Endothelial cell (in vitro differentiated cells): Measurements from ENCODE around the gene GSTO1. TPM values are rescaled to one million over a fixed set of nuclear protein-coding genes. Genes with fewer than 3 reads are reported as not detected.

Source experiments
- DNase-seq: peaks from one replicate; pipeline ENCODE4 v3.0.0; 2021; ENCODE audit warnings: low spot score
- H3K27ac Mint-ChIP-seq: one replicate; pipeline ENCODE4 v1.8.0; 2021; ENCODE audit warnings: mixed read lengths, inconsistent platforms; ENCODE audit not compliant: unreplicated experiment
- H3K27me3 Mint-ChIP-seq: one replicate; pipeline ENCODE4 v1.8.0; 2021; ENCODE audit warnings: mild to moderate bottlenecking, moderate library complexity, mixed read lengths, inconsistent platforms; ENCODE audit not compliant: unreplicated experiment
- H3K36me3 Mint-ChIP-seq: one replicate; pipeline ENCODE4 v1.8.0; 2021; ENCODE audit warnings: mild to moderate bottlenecking, low read depth, mixed read lengths, inconsistent platforms; ENCODE audit not compliant: unreplicated experiment
- H3K4me1 Mint-ChIP-seq: one replicate; pipeline ENCODE4 v1.8.0; 2021; ENCODE audit warnings: mild to moderate bottlenecking, mixed read lengths, inconsistent platforms; ENCODE audit not compliant: unreplicated experiment
- H3K4me3 Mint-ChIP-seq: one replicate; pipeline ENCODE4 v1.8.0; 2021; ENCODE audit warnings: mild to moderate bottlenecking, mixed read lengths, inconsistent platforms; ENCODE audit not compliant: unreplicated experiment
- H3K9me3 Mint-ChIP-seq: one replicate; pipeline ENCODE4 v1.8.0; 2021; ENCODE audit warnings: mixed read lengths, inconsistent platforms; ENCODE audit not compliant: unreplicated experiment
- CTCF ChIP-seq: fragments of 200-600 bp; sonication (generic); IDR thresholded peaks from one replicate; pipeline ENCODE4 v1.5.0; 2021; ENCODE audit warnings: antibody characterized with exemption; ENCODE audit not compliant: unreplicated experiment
- total RNA-seq: library from RNA; stranded (reverse); fragmentation: NEBNext Ultra II Directional; extraction: Animal tissue kit (Norgen Biotek cat#: 25700); gene quantifications from one replicate; pipeline ENCODE4 v1.2.1, GENCODE V29; 2021; ENCODE audit not compliant: unreplicated experiment

The GSTO1 gene
- total RNA-seq, 1 donor from 2014 or later = 121 TPM

GRCh38 chr10:104279550-104280259 is 25.0 kb downstream of the GSTO1 start:
- Mint-ChIP-seq H3K27ac (no peak overlapping the region), H3K4me1 (peaks cover 2% of the 10 kb centered on the region), H3K27me3 (no peaks in the 10 kb centered on the region), H3K9me3 (no peaks in the 10 kb centered on the region), H3K36me3 (no peaks in the 10 kb centered on the region), H3K4me3 (no peak overlapping the region)
- DNase-seq = no peak
- no peak for TF ChIP-seq CTCF

- Mint-ChIP-seq H3K27me3 (no peaks in the 10 kb centered on the region), H3K9me3 (no peaks in the 10 kb centered on the region), H3K4me1 (no peaks in the 10 kb centered on the region), H3K4me3 (no peak overlapping the region), H3K27ac (no peak overlapping the region), H3K36me3 (no peaks in the 10 kb centered on the region)
- TF ChIP-seq CTCF = no peak
- DNase-seq = no peak
Observed at GRCh38 chr10:104281694-104282093, 27.0 kb downstream of the GSTO1 start.

GRCh38 chr10:104284846-104285245 is 30.2 kb downstream of the GSTO1 start:
- H3K27ac Mint-ChIP-seq = no peak overlapping the region
- H3K4me1 Mint-ChIP-seq = no peaks in the 10 kb centered on the region
- no peaks in the 10 kb centered on the region for H3K9me3 Mint-ChIP-seq
- TF ChIP-seq CTCF = no peak
- H3K36me3 Mint-ChIP-seq = no peaks in the 10 kb centered on the region
- H3K27me3 Mint-ChIP-seq = no peaks in the 10 kb centered on the region
- H3K4me3 Mint-ChIP-seq = no peak overlapping the region
- no peak for DNase-seq

GRCh38 chr10:104286939-104287338 is 32.2 kb downstream of the GSTO1 start:
- Mint-ChIP-seq H3K27ac (no peak overlapping the region), H3K4me1 (no peaks in the 10 kb centered on the region), H3K4me3 (no peak overlapping the region), H3K36me3 (no peaks in the 10 kb centered on the region), H3K9me3 (no peaks in the 10 kb centered on the region), H3K27me3 (no peaks in the 10 kb centered on the region)
- no peak for DNase-seq
- TF ChIP-seq CTCF = no peak

- DNase-seq = no peak
- no peaks in the 10 kb centered on the region for H3K9me3 Mint-ChIP-seq
- TF ChIP-seq CTCF = no peak
- no peak overlapping the region for H3K4me3 Mint-ChIP-seq
- no peaks in the 10 kb centered on the region for H3K27me3 Mint-ChIP-seq
- H3K27ac Mint-ChIP-seq = no peak overlapping the region
- no peaks in the 10 kb centered on the region for H3K36me3 Mint-ChIP-seq
- peaks cover 3% of the 10 kb centered on the region for H3K4me1 Mint-ChIP-seq
Observed at GRCh38 chr10:104288355-104288754, 33.7 kb downstream of the GSTO1 start.
